ENCODE data around the gene TCEA2.
A peak's percentile ranks its signal among the peaks of the same experiment; 100 is the strongest.

Gene TCEA2

DNA sequence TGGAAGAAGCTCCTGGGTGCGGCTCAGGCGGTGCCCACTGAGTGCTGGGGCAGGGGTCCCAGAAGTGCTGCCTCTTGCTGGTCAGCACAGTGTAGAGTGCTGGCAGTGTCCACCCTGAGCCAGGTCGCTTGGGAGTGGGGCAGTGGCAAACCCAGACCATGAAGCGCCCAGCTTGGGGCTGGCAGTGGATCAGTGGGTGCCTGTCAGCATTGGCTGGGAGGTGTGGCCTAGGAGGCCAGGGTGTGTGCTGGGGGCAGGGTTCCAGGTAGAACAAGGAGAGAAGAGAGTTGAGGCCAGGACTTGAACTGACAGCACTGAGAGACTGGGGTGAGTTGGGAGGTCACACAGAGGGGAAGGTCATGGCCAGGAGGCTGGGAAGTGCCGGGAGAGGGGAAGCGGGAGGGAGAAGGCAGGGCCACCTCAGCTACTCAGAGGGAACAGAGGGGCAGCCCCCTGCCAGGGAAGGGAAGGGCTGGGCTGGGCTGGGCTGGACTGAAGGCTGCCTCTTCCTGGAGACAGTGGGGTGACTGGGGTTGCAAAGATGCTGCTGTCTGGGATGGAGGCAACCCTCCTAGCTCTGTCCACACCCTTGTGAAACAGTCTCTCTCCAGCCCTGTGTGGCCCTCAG is 4.1 kb downstream of the TCEA2 start:
- no peak for DNase-seq

DNA sequence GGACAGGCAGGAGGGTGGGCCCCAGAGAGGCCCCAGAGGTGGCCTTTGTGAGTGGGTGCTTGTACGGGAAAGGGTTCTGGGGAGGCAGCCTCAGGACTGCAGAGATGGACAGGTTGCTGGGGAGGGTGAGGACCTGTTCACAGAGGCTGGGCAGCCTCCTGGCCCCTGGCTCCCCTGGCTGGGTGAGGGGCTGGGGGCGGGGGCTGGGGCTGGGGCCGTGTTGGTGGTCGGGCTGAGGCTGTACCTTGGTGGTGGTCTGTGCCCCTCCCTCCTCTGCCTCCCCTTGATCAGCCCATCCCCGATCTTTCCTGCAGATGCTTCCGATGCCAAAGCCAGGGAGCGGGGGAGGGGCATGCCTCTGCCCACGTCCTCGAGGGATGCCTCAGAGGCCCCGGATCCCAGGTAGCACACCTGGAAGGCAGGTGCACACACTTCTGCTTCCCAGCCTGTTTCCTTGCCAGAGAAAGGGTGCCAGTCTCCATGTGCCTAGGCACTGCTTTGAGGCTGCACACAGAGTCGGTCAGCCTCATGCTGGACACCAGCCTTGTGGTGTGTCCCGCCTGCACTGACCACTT is 4.8 kb downstream of the TCEA2 start:
- DNase-seq: no peak

DNA sequence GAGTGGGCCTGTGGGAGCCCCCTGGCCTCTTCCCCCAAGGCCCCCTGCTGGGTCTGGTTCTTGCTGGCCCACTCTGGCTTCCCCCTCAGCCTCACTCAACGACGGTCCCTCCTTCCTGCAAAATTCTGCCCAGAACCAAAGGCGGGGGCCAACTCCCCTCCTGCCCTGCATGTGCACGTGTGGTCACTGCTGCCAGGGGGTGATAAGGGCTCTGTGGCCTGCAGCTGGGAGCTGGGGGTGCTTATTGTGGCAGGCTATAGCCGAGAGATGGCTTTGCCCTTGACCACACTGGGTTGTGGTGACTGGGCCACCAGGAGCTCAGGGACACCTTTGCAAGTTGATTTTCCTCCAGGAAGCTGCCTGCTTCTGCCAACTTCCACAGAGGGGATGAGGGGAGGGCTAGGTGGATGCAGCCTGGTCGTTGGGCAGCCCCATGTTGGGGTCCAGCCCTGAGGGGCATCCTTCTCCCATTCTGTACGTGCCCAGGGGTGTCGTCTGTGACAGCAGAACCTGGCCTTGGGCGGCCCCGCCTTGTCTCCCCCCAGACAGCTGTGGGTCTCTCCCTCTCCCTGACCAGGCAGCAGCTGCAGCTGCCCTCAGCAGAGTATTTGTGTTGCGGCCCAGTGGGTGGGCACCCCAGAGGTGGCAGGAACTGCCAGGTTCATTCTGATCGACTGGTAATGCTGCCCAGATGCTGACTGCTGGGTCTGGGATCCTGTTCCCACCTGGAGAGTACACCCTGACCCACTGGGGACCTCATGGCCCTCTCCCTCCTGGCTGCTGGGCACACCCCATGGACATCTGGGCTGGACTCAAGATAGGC is 5.6 kb downstream of the TCEA2 start:
- no peak for DNase-seq

DNA sequence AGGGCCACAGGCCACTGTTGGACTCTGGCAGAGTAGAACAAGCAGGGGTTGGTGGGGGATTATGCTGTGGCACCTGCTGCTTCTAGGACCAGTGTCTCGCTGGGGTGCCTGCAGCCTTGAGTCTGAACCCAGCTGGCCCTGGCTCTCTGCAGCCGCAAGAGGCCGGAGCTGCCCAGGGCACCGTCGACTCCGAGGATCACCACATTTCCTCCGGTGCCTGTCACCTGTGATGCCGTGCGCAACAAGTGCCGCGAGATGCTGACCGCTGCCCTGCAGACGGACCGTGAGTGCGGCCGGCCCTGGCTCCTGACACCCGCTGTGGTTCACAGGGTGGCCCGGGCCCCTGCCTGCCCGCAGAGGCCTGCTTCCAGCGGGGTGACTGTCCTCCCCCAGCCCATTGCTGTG is 6.2 kb downstream of the TCEA2 start:
- DNase-seq: no peak

DNA sequence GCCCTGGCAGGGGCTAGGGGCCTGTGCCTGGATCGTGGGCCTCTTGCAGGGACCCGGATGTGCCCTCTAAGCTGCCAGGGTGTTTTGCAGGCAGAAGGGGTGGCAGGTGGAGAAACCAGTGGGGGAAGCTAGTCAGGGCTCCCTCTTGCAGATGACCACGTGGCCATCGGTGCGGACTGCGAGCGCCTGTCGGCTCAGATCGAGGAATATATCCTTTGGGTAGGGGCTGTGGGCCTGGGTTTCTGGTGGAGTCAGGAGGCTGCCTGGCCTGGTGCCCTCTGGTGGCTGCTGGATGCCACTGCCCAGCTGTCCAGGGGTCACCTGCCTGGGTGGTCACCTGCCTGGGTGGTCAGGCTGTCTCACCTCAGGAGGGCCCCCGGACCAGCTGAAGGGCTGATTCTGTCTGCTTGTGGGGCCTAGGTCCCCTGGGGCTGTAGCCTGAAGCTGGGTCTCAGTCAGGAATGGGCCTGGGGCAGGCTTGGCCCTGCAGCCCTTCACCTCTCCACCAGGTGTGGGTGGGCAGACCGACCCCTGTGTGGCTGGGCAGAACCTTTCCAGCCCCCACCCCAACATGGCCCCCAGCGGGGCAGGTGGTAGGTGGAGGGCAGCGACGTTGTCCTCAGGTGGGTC is 6.7 kb downstream of the TCEA2 start:
- DNase-seq: no peak

DNA sequence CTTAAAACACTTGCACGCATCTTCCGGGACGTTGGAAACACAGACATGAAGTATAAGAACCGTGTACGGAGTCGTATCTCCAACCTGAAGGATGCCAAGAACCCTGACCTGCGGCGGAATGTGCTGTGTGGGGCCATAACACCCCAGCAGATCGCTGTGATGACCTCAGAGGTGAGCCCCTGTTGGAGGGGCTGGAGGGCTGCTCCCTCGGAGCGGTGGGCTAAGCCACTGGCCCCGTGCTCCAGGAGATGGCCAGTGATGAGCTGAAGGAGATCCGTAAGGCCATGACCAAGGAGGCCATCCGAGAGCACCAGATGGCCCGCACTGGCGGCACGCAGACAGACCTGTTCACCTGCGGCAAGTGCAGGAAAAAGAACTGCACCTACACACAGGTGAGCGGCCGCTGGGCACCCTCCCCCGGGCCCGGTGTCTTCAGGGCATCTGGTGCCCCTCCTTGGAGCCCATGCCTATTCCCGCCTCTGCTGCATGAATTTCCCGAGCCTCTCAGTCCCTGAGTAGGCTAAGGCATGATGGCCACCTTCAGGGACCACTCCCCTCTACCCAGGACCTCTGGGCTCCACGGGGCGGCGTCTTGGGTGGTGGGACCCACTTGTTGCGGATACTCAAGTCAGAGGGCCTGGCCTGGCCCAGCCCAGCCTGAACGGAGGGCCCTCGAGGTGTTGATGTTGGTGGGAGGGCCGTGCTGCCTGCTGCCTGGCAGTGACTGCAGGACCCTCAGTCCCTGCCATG is 7.4 kb downstream of the TCEA2 start:
- no peak for DNase-seq

DNA sequence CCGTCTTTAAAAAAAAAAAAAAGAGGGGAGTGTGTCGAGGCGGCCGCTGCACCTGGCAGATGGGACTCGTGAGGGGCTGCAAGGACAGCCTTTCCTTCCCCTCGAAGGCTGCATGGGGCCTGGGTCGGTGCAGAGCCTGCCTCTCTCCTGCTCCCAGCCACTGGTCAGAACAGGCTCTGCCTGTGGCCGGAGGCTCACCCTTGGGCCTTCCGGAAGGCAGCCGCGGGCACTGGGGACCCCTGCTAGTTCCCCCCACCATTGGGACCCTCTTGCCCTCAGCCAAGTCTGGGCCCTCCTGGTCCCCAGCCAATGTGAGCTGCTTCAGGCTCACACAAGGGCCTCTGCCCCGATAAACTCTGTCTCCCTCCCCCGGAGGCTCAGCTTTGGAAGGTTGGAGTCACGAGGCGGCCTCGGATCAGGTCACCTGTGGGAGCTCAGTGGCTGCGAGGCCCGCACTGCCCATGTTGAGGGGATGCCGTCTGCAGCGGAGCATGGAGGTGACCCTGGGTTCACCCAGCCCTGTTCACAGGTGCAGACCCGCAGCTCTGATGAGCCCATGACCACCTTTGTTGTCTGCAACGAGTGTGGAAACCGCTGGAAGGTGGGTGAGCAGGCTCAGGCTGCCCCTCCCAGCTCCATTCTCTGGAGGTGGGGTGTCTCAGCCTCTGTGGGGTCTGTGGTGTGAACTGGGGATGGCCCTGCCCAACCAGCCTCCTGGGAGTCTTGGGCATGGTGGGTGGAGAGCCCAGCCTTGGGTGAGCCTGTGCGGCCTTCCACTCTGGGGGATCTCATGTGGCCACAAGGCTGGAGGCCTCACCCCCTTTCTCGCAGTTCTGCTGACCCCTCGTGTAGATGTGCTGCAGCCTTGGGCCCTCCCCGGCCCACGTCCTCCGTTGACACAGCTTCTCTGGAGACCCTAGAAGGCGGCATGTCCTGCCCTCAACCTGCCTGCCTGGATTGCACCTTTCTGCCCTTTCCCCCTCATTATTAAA is 8.6 kb downstream of the TCEA2 start:
- DNase-seq: no peak

DNA sequence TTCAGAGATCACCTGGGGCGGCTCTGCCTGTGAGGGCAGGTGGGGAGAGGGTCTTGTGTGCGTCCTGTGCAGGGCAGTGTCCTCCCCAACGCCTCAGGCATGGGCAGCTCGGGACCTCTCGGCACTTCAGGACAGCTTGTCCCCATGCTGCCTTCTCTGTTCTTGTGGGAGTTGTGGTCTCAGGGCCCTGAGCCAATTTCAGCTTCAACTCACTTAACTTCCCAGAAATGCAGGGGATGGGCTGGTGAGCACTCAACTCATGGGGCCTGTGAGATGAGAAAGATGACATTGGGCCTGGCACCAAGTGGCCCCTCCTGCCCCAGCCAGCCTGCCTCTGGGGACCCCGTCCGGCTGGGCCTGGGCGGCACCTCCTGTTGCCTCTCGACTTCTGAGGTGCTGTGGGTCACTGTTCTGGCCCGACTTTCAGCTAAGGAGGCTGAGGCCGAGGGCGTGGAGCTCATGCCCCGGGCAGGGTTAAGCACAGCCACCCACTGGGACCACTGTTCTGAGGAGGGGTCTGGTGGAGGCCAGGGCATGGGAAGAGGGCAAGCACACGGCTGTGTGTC is 9.6 kb downstream of the TCEA2 start:
- no peak for DNase-seq

DNA sequence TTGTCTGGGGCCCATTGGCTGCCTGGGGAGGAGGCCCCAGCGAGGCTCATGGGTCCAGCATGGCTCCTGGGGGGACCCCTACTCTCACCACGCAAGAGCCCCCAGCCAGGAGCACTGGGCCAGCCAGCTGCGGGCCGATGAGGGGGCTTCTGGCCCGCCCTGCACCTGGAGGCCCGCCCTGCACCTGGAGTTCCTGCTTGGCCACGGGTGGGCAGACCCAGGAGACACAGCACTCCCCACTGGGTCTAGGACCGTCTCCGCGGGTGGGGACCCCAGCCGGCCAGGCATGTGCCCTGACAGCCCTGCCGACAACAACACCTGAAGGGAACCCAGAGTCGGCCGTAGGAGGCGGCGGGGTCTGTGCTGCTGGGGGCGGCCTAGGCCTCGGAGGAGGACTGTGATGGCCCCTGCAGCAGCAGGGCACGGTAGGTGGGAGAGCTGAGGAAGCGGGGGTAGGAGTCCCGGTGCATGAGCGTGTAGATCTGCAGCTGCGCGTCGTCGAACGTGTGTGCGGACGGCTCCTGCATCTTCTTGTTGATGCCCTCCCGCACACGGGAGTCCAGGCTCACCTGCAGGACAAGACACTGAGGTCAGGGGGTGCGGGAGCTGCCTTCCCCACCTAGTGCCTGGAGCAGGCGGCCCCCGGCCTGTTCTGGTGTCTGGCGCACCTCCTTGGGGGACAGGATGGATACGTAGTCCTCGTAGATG is 10.6 kb downstream of the TCEA2 start:
- DNase-seq: no peak

DNA sequence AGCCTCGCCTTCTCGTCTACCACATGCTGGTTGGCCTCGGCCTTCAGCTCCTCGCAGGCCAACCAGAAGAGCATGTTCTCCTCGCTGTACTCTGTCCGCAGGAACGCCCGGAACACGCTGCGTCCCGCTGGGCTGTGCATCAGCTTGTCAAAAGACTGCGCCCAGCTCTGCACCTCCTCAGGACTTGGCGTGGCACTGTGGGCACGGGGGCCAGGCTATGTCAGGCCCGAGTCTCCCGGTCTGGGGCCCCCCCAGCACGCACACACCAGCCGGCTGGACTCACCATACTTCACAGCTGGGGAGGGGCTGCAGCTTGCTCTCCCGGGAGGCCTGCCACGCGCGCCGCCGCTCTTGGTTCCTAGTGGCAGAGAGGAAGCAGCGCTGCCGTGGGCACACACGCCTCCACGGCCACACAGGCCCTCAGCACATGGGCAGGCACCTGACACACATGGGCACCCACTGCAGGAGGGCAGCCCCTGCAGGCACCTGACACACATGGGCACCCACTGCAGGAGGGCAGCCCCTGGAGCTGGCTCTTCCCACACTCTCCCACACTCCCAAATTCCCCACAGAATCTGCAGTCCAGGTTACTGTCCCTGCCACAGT is 11.3 kb downstream of the TCEA2 start:
- no peak for DNase-seq

DNA sequence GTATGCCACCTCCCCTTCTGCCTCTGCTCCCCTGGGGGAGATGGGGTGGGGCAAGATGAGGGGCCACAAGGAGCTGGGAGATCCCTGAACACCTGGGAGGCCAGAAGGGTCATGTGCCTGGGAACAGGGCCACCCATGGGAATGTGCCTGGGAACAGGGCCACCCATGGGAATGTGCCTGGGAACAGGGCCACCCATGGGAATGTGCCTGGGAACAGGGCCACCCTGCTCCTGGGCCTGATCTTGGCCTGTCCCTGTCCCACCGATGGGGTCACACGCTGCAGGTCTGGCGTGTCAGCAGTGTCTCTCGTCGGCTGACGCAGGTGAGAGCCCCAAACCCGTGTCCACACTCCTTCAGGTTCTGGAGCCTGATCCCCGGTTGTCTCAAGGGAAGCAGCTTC is 12.0 kb downstream of the TCEA2 start:
- DNase-seq: no peak

DNA sequence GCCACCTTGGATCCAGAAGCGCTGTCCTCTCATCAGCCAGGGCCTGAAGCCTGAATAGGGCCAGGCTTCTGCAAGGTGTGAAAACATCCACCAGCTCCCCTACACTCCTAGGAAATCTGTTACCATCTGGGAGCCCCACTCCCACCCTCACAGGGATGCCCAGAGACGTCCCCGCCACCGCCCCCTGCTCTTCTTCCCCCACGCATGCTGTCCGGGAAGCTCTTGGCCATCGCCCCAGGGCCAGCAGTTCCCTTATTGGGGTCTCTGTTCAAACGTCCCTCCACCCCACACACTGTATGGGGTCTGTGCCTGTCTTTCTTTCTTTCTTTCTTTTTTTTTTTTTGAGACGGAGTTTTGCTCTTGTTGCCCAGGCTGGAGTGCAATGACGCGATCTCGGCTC is 12.6 kb downstream of the TCEA2 start:
- DNase-seq: no peak

DNA sequence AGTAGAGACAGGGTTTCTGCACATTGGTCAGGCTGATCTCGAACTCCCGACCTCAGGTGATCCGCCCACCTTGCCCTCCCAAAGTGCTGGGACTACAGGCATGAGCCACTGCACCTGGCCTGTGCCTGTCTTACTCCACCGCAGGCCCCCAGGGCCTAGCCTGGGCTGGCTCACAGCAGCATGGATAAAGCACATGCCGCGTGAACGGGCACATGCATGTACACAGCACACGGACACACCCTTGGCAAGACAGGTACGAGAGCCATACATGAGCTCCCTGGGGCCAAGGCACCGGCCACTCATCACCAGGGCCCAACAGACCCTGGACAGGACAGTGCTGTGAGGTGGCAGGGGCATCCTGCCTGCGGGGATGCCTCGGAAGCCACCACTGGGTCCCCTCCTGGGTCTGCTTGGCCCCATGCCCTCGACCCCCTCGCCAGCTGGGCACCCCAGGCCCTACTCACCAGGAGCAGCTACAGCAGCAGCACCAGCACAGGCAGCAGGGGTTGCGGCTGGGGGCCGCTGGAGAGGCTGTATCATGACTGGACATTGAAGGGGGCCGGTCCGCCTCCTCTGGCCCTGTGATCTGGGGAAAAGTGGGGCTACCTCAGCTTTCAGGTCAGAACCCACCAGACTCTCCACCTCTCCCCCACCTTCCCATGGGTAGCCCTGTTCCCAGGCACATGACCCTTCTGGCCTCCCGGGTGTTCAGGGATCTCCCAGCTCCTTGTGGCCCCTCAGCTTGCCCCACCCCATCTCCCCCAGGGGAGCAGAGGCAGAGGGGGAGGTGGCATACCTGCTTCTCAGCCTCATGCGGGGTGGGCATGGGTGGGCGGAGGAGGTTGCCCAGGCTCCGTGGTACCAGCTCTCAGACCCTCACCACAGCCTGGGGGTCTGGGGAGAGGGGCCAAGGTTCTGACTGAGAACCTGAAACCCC is 13.3 kb downstream of the TCEA2 start:
- DNase-seq: no peak

DNA sequence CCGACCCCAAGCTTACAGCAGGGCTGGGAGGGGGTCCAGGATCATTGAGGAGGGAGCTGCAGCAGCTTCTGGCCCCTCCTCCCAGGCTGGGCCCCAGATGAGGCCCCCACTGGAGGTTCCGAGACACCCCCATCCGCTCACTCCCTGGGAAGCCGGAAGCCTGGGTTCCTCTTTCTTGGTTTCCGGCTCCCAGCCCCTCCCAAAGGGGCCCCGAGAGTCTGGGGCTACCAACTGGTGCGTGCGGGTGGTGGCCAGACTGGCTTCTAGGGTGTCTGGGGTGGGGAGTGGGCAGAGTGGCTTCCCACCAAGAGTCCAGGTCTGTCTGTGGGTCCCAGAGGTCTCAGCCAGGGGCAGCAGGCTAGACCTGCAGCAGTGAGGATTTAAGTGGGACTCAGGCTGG is 14.1 kb downstream of the TCEA2 start:
- no peak for DNase-seq

DNA sequence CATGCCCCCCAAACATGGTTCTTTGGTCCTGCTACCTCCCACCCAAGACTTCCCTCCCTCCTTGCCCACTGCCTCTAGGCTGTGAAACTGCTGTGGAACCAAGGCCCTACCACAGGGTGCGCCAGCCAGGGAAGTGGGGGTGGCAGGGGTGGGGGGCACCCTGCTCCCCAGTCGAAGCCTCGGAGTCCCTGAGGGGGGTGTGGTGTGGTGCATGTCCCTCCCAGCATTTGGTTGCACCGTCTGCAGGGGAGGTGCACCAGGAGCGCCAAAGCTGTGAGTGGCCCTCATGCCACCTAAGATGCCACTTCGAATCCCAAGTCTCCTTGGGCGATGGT is 14.5 kb downstream of the TCEA2 start:
- DNase-seq: no peak

DNA sequence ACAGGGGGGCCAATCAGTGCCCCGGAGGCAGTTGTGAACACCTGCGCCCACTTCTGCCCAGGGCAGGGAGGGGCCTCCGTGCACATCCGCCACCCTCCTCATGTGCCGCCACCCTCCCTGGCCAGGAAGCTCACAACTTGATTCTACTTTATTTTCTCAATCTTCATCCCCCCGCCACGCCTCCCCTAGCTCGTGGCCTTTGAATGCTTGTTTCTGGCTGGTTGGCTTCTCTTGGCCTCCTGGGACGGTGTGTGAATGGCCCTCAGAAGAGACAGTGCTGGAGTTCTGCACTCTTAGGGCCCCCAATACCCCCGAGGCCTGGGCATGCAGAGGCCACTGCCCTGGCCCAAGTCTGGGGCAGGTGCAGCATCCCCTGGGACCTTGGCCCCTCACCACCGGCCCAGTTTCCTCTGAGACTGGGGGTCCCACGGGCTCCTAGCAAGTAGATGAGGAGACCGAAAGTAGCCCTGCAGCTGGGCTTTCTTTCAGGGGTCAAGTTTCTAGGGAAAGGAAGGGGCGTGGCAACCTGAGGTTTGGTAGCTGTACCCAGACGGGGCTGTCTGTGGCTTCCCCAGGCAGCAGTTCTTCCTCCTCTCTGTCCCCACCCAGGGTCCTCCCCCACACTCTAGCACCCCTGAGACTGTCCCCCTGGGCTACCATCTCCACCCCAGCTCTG is 15.0 kb downstream of the TCEA2 start:
- DNase-seq: peak in 1 of 2 donors; percentile 55

DNA sequence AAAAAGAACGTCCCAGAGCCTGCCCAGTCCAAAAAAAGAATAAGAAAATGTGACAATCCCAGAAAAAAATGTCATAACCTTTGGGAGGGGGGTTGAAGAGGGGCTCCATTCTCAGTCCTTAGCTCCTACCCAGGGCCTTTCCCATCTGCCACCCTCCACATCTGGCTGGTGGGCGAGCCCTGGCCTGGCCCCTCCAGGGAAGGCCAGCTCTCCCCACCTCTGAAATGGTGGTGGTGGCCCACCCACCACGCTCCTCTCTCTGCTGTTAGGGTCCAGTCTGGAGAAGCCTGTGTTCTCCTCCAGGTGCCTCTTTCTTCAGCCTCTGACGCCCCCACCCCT is 15.9 kb downstream of the TCEA2 start:
- no peak for DNase-seq

DNA sequence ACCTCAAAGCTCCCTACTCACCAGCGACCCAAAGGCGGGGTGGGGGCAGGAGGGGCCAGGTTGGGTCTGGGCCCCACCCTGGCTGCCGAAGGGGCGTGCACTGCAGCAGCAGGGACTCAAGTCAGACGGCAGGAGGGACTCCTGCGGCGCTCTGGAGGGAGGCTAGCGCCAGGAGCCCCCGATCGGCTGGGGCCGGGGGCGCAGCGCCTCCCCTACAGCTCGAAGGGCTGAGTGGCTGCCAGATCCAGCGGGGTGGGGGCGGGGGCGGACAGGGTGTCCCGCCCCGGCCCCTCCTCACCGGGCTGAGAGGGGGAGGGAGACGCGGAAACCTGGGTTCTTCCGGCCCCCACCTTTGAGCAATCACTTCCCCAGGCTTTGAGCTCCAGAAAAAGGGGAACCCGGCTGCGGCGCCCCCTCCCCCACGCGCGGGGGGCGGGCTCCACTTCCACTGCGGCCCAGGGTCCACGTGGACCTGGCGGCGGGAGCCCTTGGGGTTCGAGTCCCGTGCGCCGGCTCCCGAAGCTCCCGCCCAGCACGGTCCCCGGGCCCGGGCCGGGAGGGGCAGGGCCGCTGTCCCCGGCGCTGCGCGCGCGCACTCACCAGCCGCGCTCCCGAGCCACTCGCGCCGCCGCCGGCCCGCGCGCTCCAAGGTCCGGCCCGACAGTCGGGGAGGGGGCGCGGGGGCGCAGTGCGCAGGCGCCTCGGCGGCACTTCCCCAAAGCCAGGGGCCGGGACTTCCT is 16.4 kb downstream of the TCEA2 start, which contains the start of gene RGS19:
Gene RGS19, minus strand, starts transcription at position 246 of the 740 bp plus-strand sequence. CDS start 2,632 bp downstream, outside the sequence.
- peak; percentile 67 to 70 for DNase-seq
